HCT116 (cell line): ENCODE results near the gene SETD6. TPM values are rescaled to one million over a fixed set of nuclear protein-coding genes. Genes with fewer than 3 reads are reported as not detected.

Experiments used
- ATAC-seq: fragments of 200-7000 bp; cut with Tn5 transposase; 2 replicates; pipeline ENCODE4 v1.9.1; 2020; ENCODE audit warnings: mild to moderate bottlenecking, moderate library complexity
- BruUV-seq: library from RNA; stranded (reverse); fragments of 400-500 nt; replicated peaks from 2 replicates; lab custom pipeline; 2021; lab: Mats Ljungman, UMichigan
- CTCF ChIA-PET: fragments of 300-600 bp; sonication (Branson Sonifier 250); formaldehyde crosslinking; loops from one replicate; lab custom pipeline; 2021; ENCODE audit warnings: antibody characterized with exemption; lab: Charles Lee
- POLR2A ChIA-PET: fragments of 300-600, 350-600 bp; sonication (Branson Sonifier 250); formaldehyde crosslinking; loops from one replicate; lab custom pipeline; 2021; ENCODE audit warnings: antibody characterized with exemption; lab: Charles Lee
- RAD21 ChIA-PET, 2 experiments: fragments of 300-600 bp; sonication (Branson Sonifier 250); formaldehyde crosslinking; loops; one replicate each; lab custom pipeline; 2023; ENCODE audit warnings: low total read pairs in 2 of 2; ENCODE audit not compliant: uncharacterized antibody in 2 of 2, unreplicated experiment in 2 of 2, low non-redundant PET in 1 of 2; lab: Charles Lee
- DNase-seq: peaks from one replicate; pipeline ENCODE4 v3.0.0-alpha.2; 2010; ENCODE audit warnings: low read depth, low spot score
- H2AFZ ChIP-seq: fragments of 200-600 bp; shearing (Covaris generic), sonication (generic); 2 replicates; pipeline ENCODE4 v1.6.1; 2017; ENCODE audit warnings: low read depth, mixed run types, mixed read lengths, antibody characterized with exemption, low read length; ENCODE audit not compliant: poor library complexity, severe bottlenecking
- H3K27ac ChIP-seq: 2 replicates; pipeline ENCODE4 v1.5.1; 2012; ENCODE audit warnings: low read depth, low read length
- H3K27me3 ChIP-seq: fragments of 200-600 bp; sonication (generic); 2 replicates; pipeline ENCODE4 v1.6.1; 2016; ENCODE audit warnings: mixed run types, low read length, mixed read lengths; ENCODE audit not compliant: insufficient read depth
- H3K36me3 ChIP-seq, 2 experiments: fragments of 200-500 bp in 1 of 2; fragments of 200-600 bp in 1 of 2; sonication (Bioruptor generic) in 1 of 2; sonication (generic) in 1 of 2; 2 replicates each; pipeline versions ENCODE4 v1.5.1 to v1.6.1; 2014 to 2016; ENCODE audit warnings: low read length in 2 of 2, inconsistent platforms in 1 of 2, mixed read lengths in 1 of 2, mixed run types in 1 of 2; ENCODE audit not compliant: insufficient read depth in 2 of 2, control insufficient read depth in 1 of 2
- H3K4me1 ChIP-seq, 2 experiments: fragments of 200-600 bp in 1 of 2; sonication (generic) in 1 of 2; 2 replicates each; pipeline versions ENCODE4 v1.5.1 to v1.6.1; 2012 to 2017; ENCODE audit warnings: low read length in 2 of 2, inconsistent platforms in 1 of 2, mild to moderate bottlenecking in 1 of 2, mixed read lengths in 1 of 2, mixed run types in 1 of 2, moderate library complexity in 1 of 2; ENCODE audit not compliant: insufficient read depth in 2 of 2, control insufficient read depth in 1 of 2
- H3K4me2 ChIP-seq: fragments of 200-600 bp; sonication (generic); 2 replicates; pipeline ENCODE4 v1.6.1; 2017; ENCODE audit warnings: mixed run types, low read length, mixed read lengths
- H3K4me3 ChIP-seq, 2 experiments: fragments of 200-600 bp in 1 of 2; sonication (generic) in 1 of 2; replicated peaks in 1 of 2; 2 replicates each; pipeline ENCODE4 v1.5.1; 2011 to 2016; ENCODE audit warnings: low read length in 2 of 2, control low read depth in 1 of 2, low read depth in 1 of 2, mild to moderate bottlenecking in 1 of 2, mixed read lengths in 1 of 2, mixed run types in 1 of 2
- H3K79me2 ChIP-seq: fragments of 200-600 bp; sonication (generic); 2 replicates; pipeline ENCODE4 v1.6.1; 2017; ENCODE audit warnings: mild to moderate bottlenecking, mixed run types, low read length, moderate library complexity, mixed read lengths; ENCODE audit not compliant: insufficient read depth
- H3K9ac ChIP-seq: fragments of 200-600 bp; sonication (generic); 2 replicates; pipeline ENCODE4 v1.6.1; 2016; ENCODE audit warnings: low read length, mixed read lengths
- H3K9me2 ChIP-seq: fragments of 200-600 bp; sonication (generic), shearing (Covaris generic); 2 replicates; pipeline ENCODE4 v1.6.1; 2017; ENCODE audit warnings: mixed run types, mild to moderate bottlenecking, moderate library complexity; ENCODE audit not compliant: insufficient read depth
- H3K9me3 ChIP-seq, 2 experiments: fragments of 200-500 bp in 1 of 2; fragments of 200-600 bp in 1 of 2; sonication (Bioruptor generic) in 1 of 2; sonication (generic) in 1 of 2; 2 replicates each; pipeline ENCODE4 v1.6.1; 2014 to 2017; ENCODE audit warnings: low read length in 2 of 2, mixed read lengths in 2 of 2, inconsistent platforms in 1 of 2, low read depth in 1 of 2, mild to moderate bottlenecking in 1 of 2, mixed run types in 1 of 2, moderate library complexity in 1 of 2; ENCODE audit not compliant: control insufficient read depth in 1 of 2, insufficient read depth in 1 of 2
- H4K20me1 ChIP-seq: fragments of 200-600 bp; sonication (generic), shearing (Covaris generic); 2 replicates; pipeline ENCODE4 v1.6.1; 2017; ENCODE audit warnings: mixed run types, mild to moderate bottlenecking, moderate library complexity; ENCODE audit not compliant: insufficient read depth
- ATF3 ChIP-seq: IDR thresholded peaks from 2 replicates; pipeline ENCODE4 v1.6.1; 2012
- CBX3 ChIP-seq: IDR thresholded peaks from 2 replicates; pipeline ENCODE4 v1.6.1; 2012; ENCODE audit warnings: low read depth
- CEBPB ChIP-seq: IDR thresholded peaks from 2 replicates; pipeline ENCODE4 v1.6.1; 2012; ENCODE audit warnings: low read depth
- CTCF ChIP-seq, 3 experiments: fragments of 200-600 bp in 1 of 3; sonication (generic) in 1 of 3; IDR thresholded peaks in 2 of 3; conservative IDR thresholded peaks in 1 of 3; 2 replicates each; pipeline ENCODE4 v1.5.1; 2012 to 2017; ENCODE audit warnings: low read depth in 2 of 3, low read length in 2 of 3, antibody characterized with exemption in 1 of 3, borderline replicate concordance in 1 of 3, control low read depth in 1 of 3, mild to moderate bottlenecking in 1 of 3, mixed read lengths in 1 of 3, mixed run types in 1 of 3, moderate library complexity in 1 of 3; ENCODE audit not compliant: insufficient read depth in 1 of 3
- EGR1 ChIP-seq: IDR thresholded peaks from 2 replicates; pipeline ENCODE4 v1.6.1; 2012; ENCODE audit warnings: low read depth
- ELF1 ChIP-seq: IDR thresholded peaks from 2 replicates; pipeline ENCODE4 v1.6.1; 2012; ENCODE audit warnings: low read depth, borderline replicate concordance
- EZH2 ChIP-seq: fragments of 200-600 bp; sonication (generic); IDR thresholded peaks from 2 replicates; pipeline ENCODE4 v1.6.1; 2017; ENCODE audit warnings: antibody characterized with exemption, mixed run types
- EZH2phosphoT487 ChIP-seq: fragments of 200-600 bp; IDR thresholded peaks from 2 replicates; pipeline ENCODE4 v1.6.1; 2018; ENCODE audit warnings: antibody characterized with exemption, borderline replicate concordance
- JUND ChIP-seq: IDR thresholded peaks from 2 replicates; pipeline ENCODE4 v1.6.1; 2012
- MAX ChIP-seq: IDR thresholded peaks from 2 replicates; pipeline ENCODE4 v1.6.1; 2012
- POLR2A ChIP-seq: IDR thresholded peaks from 2 replicates; pipeline ENCODE4 v1.7.0; 2011; ENCODE audit warnings: borderline replicate concordance; ENCODE audit not compliant: insufficient read depth, insufficient read length; ENCODE audit errors: extremely low read depth
- POLR2AphosphoS5 ChIP-seq: IDR thresholded peaks from 2 replicates; pipeline ENCODE4 v1.6.1; 2011; ENCODE audit warnings: mild to moderate bottlenecking, low read depth, low read length, moderate library complexity
- RAD21 ChIP-seq: IDR thresholded peaks from 2 replicates; pipeline ENCODE4 v1.6.1; 2012; ENCODE audit warnings: low read depth, mild to moderate bottlenecking
- REST ChIP-seq: IDR thresholded peaks from 2 replicates; pipeline ENCODE4 v1.6.1; 2012; ENCODE audit warnings: low read depth
- SIN3A ChIP-seq: IDR thresholded peaks from 2 replicates; pipeline ENCODE4 v1.6.1; 2012; ENCODE audit warnings: low read depth
- SP1 ChIP-seq: IDR thresholded peaks from 2 replicates; pipeline ENCODE4 v1.6.1; 2012; ENCODE audit warnings: low read depth
- TCF7L2 ChIP-seq: IDR thresholded peaks from 2 replicates; pipeline ENCODE4 v1.7.0; 2011; ENCODE audit warnings: borderline replicate concordance, inconsistent platforms; ENCODE audit not compliant: insufficient read depth, insufficient read length; ENCODE audit errors: extremely low read depth
- YY1 ChIP-seq: IDR thresholded peaks from 2 replicates; pipeline ENCODE4 v1.6.1; 2011; ENCODE audit warnings: low read length, low read depth, moderate library complexity, mild to moderate bottlenecking; ENCODE audit not compliant: insufficient replicate concordance; ENCODE audit errors: extremely low read depth
- ZBTB33 ChIP-seq: IDR thresholded peaks from 2 replicates; pipeline ENCODE4 v1.6.1; 2011; ENCODE audit warnings: mild to moderate bottlenecking, low read length, moderate library complexity; ENCODE audit not compliant: insufficient replicate concordance; ENCODE audit errors: extremely low read depth
- ZFX ChIP-seq: fragments of 450-650 bp; IDR thresholded peaks from 2 replicates; pipeline ENCODE4 v1.6.1; 2017
- intact Hi-C: fragments of 100-400 bp; cut with micrococcal nuclease; formaldehyde crosslinking; loops from 2 replicates; pipeline ENCODE4 v1.10.0; 2022
- total RNA-seq: library from RNA; stranded (reverse); gene quantifications from one replicate; pipeline ENCODE4 v1.2.1, GENCODE V29; 2021; ENCODE audit not compliant: unreplicated experiment

SETD6 gene
- total RNA-seq, 1 experiment from 2014 or later, result 26.6 TPM

- ChIA-PET CTCF (interaction anchor here (0.7 to 2.3 kb wide), 3 partner anchors 84 to 193 kb away, joined by 3 to 8 read pairs (median 3); no protein-coding TSS in a partner anchor), POLR2A (no interaction called here), RAD21 (no interaction called here)
- no TSS peak for BruUV-seq
- Histone ChIP-seq H3K4me3 (no peak overlapping the region), H3K9me3 (no peaks in the 10 kb centered on the region), H3K27me3 (no peaks in the 10 kb centered on the region), H3K79me2 (no peaks in the 10 kb centered on the region), H3K36me3 (no peaks in the 10 kb centered on the region), H2AFZ (no peak overlapping the region), H3K9me2 (no peaks in the 10 kb centered on the region), H3K9ac (no peak overlapping the region), H3K4me1 (peaks cover 0 to 17% of the 10 kb centered on the region in 2 experiments; a peak in 3 of 4 replicates), H4K20me1 (no peaks in the 10 kb centered on the region), H3K4me2 (peak overlapping the region; percentile 14; the same call in 1 of the 2 replicates), H3K27ac (no peak overlapping the region)
- no peak for TF ChIP-seq ELF1
- TF ChIP-seq ZFX, result no peak
- no peak for TF ChIP-seq TCF7L2
- no peak for TF ChIP-seq EGR1
- TF ChIP-seq JUND, result no peak
- TF ChIP-seq CBX3, result no peak
- TF ChIP-seq ZBTB33, result no peak
- no peak for TF ChIP-seq SIN3A
- TF ChIP-seq POLR2A, result no peak
- no peak for TF ChIP-seq CTCF (IDR thresholded peaks at IDR 0.05 in 2 of 3, conservative IDR thresholded peaks at IDR 0.05 in 1 of 3; ENCODE audit: borderline replicate concordance in 1 of 3, insufficient read depth in 1 of 3, low read depth in 2 of 3, low read length in 2 of 3)
- TF ChIP-seq ATF3, result no peak
- TF ChIP-seq RAD21, result no peak
- no peak for TF ChIP-seq MAX
- TF ChIP-seq EZH2, result no peak
- no peak for TF ChIP-seq POLR2AphosphoS5
- no peak for TF ChIP-seq REST
- no peak for TF ChIP-seq CEBPB
- TF ChIP-seq SP1, result no peak
- TF ChIP-seq EZH2phosphoT487, result no peak
- no peak for TF ChIP-seq YY1
- 0 out of 2 replicates have a peak, but pooled peaks have one; percentile 20 for ATAC-seq
- DNase-seq, result no peak
- intact Hi-C loops, result no loop called here
Measured at GRCh38 chr16:58492735-58493134, 22.6 kb upstream of the SETD6 start.
